GM21723 (cell line): Measurements from ENCODE around the gene FBXO27.
A peak's percentile ranks its signal among the peaks of the same experiment; 100 is the strongest.
"Not testable (repeated sequence)": the region's sequence is repeated elsewhere in the genome, so short reads cannot be mapped to it uniquely, and the experiment has no call there.

Experiments used
- ATAC-seq: cut with Tn5 transposase; IDR thresholded peaks from one replicate; pipeline ENCODE4 v1.9.1; 2021; ENCODE audit warnings: mild to moderate bottlenecking, moderate library complexity; ENCODE audit not compliant: unreplicated experiment

Gene FBXO27

DNA sequence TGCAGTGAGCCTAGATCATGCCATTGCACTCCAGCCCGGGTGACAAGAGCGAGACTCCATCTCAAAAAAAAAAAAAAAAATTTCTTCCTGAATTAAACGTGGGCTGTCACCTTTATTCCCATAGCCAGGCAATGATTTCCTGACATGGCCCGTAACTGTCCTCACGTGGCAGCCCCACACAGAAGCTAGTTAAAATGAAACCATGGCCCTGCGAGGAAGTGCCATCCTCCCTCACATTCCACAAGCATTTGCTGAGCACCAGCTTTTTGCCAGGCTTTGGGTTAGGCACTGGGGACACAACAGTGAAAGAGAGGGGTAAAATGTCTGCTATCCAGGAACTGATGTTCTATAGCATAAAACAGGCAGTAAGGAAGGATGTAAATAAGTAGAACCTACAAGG lies 13.2 kb upstream of the FBXO27 start:
- no peak for ATAC-seq

DNA sequence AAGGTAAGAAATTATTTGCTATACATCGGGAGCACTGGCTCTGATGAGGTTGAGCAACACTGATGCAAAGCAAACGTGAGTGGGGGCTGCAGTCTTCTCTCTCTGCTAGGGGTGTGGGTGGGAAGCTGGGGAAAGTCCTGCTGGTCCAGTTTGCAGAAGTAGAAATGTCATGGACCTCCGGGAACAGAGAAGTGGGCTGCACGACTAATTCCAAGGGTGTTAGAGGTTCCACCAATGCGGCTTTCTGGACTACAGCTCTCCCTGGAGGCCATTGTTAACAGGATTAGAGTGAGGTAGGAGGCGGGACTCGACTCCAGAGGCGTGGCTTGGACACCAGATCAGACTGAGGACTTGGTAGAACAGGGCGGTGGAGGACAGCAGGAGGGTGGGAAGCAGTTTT lies 5.7 kb upstream of the FBXO27 start:
- ATAC-seq: no peak

DNA sequence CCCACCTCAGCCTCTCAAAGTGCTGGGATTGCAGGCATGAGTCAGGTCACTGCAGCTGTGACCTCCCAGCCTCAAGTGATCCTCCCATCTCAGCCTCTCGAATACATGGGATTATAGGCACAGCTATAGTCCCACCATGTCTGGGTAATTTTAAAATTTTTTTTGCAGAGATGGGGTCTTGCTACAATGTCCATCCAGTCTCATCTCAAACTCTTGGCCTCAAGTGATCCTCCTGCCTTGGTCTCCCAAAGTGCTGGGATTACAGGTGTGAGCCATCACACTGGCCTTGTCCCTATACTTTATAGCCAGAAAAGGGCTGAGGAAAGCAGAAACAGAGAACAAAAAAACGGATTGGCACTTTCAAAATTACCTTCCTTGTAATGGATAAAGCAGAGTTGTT lies 4.8 kb upstream of the FBXO27 start:
- no peak for ATAC-seq

DNA sequence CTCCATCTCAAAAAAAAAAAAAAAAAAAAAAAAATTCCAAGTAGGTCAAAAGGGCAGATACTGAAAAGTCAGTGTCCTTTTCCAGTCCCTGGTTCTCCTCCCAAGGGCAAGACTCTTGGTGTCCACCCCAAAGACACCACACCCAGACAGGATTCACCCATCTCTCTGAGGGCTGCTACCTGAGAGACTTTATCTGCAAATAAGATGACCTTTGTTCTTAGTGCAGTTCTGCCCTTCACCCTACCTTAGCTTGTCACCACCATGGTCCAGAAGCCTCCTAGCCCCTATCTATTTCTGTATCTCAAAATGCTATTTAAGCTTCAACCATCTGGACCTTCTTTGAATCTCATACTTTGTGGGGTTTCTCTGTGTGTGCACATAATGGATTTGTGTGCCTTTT lies 4.2 kb upstream of the FBXO27 start:
- ATAC-seq: no peak

DNA sequence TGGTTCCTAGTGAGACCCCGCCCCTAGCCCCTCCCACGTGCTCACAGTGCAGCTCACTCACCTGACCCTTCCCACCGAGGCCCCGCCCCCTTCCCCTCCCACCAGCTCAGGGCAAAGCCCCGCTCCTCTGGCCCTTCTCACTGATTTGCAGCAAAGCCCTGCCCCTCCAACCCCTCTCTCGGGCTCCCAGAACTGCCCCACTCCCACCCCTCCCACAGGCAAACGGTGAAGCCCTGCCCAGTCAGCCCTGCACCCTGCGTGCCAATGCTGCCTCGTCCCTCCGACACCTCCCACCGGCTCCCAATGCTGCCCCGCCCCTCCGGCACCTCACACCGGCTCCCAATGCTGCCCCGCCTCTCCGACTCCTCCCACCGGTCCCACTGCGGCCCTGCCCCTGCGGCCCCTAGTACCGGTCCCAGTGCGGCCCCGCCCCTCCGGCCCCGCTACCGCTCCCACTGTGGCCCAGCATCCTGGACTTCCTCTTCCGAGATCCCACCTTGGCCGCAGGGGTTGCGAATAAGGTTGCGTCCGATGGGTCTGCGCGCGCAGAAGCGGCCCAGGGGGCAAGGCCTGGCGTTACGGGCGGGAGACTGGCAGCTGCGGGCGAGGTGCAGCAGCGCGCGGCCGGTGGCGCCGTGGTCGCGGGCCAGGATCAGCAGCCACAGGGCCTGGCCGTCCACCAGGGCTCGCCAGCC lies 834 bp downstream of the FBXO27 start:
- ATAC-seq: peak; percentile 72

DNA sequence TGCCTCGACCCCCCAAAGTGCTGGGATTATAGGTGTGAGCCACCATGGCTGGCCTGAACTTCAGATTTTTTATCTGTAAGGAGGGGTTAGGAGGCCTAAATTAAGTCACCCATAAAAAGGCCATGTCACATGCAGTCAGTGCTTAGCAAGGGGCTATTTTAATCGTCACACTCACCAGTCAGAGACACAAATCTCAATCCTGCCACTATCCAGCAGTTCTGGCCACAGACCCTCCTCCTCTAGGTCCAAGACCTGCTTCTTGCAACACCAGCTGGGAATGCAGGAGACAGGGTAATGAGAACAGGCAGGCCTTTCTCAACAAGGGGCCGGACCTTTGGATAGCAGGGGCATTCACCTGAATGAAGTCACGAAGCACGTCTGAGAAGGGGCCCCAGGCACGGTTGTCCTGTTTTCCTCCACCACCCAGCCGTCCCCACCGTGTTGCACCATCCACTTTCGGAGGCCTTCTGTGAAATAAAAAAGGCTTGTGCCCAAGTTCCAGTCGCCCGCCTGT lies 1.4 kb downstream of the FBXO27 start:
- no peak for ATAC-seq

DNA sequence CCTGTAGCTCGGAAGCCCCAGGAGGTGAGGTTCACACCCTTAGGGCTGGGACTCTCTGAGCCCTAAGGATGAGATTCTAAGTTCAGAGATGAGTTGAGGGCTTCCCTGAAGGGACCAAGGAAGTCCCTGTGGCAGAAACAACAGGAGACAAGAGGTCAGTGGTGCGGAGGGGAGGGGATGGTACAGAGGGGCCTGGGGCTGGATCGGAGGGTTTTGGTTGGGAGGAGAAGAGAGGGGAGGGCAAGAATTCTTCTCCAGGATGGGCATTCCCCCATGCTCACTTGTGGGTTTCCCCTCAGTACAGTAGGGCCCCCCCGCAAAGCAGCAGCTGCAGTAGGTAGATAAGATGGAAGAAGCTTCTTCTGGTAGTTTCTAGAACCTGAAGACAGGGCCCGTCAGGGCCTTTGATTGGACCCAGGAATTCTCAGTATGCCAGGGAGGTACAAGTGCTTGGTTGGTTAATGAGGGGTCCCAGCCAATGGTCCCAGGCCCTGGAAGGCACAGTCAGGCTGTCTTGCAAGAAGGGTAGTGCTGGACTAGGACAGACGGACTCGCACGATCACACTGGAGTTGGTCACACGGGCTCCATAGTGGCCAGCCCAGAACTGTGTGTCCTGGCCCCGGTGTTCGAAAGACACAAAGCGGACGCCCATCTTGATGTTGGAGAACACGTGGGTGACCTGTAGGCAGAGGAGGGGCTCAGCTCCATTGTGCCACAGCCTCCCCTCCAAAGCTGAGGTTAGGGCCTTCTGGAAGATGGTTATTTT lies 7.3 kb downstream of the FBXO27 start:
- ATAC-seq: no peak

DNA sequence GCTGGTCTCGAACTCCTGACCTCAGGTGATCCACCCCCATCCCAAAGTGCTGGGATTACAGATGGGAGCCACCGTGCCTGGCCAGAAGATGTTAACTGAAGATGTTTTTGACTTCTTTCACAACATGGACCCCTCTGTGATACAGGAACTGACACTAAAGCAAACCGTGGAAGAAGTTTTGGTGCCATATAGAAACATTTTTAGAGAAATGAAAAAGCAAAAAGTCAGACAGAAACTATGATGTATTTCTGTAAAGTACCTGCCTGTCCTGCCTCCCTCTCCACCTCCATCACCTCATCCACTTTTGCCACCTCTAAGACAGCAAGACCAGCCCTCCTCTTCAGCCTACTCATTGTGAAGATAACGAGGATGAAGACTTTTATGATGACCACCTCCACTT lies 11.3 kb downstream of the FBXO27 start:
- no peak for ATAC-seq

DNA sequence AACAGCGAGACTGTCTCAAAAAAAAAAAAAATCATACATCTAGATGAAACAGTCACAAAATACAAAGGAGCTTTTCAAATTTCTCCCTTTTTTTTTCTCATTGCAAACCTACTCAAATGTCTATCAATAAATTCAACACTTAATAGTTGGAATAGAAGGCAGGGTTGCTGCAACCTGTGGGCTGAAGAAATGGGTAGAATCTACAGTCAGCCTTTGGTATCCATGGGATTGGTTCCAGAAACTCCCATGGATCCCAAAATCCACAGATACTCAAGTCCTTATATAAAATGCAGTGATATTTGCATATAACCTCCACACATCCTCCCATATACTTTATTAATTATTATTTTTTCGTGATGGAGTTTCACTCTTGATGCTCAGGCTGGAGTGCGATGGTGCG lies 14.7 kb downstream of the FBXO27 start:
- ATAC-seq: no peak

DNA sequence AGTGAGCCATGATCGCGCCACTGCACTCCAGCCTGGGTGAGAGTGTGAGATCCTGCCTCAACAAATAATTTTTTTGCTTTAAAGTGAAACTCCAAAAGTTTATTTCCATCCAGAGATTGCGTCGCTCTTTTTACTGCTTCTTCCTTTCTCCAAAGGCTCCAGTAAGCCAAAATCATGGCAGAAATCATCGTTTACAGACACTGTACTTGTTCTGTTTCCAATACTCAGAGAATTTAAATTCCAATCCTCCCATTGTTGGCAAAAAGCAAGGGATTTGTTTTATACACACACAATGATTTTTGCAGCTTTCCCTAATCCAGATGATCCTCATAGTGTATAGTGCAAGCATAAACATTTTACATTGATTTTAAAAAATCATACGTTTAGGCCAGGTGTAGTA lies 15.3 kb downstream of the FBXO27 start:
- no peak for ATAC-seq

DNA sequence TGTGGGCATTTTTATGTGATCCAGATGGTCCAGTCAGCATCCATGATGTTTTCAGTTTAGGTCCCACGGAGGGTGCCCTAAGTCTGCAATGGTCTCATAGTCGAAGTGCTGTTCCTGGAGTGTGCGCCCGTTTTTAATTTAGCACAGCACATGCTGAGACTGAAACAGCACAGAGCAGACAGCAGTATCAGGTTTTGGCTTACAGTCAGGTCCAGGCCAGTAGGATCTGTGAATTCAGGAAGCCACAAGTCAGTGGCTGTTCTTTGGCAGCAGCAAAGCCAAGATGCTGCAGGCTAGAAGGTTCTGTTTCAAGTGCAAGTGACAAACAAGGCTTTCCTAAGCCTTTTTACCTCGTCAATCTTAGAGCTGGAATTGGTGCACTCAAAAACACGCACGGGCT lies 18.3 kb downstream of the FBXO27 start:
- ATAC-seq: no peak

DNA sequence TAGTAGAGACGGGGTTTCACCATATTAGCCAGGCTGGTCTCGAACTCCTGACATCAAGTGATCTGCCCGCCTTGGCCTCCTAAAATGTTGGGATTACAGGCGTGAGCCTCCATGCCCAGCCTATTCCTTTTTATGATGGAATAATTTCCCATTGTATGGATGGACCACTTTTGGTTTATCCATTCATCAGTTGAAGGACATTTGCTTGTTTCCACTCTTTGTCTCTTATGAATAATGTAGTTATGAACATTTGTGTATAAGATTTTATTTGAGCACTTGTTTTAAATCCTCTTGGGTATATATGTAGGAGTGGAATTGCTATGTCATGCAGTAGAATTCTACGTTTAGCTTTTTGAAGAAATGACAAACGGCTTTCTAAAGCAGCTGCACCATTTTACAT lies 23.3 kb downstream of the FBXO27 start:
- ATAC-seq: no peak

DNA sequence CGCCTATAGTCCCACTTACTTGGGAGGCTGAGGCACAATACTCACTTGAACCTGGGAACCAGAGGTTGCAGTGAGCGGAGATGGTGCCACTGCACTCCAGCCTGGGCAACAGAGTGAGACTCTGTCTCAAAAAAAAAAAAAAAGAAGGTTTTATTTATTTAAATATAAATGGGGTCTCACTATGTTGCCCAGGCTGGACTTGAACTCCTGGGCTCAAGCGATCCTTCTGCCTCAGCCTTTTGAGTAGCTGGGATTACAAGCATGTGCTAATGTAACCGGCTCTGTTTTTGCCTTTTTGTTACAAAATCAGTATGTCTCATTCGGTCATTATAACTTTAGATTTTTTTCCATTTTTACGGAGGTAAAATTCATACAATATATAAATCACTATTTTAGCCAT lies 24.2 kb downstream of the FBXO27 start:
- no peak for ATAC-seq

DNA sequence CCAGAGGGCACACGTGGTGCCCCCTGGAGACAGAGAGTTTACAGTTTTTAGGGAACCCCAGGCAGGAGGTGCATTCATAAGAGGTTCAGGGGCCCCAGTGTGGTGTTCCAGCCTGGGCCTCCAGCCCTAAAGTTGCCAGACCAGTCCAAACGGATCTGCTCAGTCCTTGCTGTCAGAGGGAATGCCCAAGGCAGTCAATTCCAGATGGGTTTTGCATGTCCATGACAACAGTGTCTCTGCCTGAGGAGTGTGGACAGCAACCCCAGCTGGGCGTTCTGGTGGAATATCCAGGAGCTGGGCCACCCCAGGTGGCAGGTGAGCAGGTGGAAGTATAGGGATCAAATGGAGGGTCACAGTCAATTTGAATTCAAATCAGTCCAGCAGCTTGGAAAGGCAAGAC lies 25.3 kb downstream of the FBXO27 start:
- ATAC-seq: no peak

DNA sequence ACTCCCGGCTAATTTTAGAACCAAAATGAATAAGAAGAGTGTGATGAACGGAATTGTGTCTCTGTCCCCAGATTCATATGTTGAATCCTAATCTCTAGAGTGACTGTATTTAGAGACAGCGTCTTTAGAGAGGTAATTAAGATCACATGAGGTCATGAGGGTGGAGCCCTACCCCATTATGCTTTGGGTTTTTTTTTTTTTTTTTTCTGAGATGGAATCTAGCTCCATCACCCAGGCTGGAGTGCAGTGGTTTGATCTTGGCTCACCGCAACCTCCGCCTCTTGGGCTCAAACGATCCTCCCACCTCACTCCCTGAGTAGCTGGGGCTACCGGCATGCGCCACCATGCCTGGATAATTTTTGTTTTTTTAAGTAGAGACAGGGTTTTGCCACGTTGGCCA lies 27.9 kb downstream of the FBXO27 start:
- ATAC-seq: no peak

DNA sequence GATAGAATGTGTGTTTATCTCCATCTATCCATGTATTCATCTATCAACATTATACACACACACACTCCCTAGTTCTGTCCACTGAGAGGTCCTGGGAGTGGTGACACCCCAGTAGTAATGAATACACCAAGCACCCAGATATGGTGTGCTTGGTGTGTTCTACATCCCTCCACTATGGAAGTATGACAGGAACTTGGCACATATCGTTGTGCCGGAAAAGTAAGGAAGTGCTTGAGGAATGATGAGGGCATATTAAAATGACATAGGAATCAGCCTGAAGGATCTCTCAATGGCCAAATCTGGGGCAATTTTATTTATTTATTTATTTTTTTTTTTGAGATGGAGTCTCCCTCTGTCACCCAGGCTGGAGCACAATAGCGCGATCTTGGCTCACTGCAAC lies 28.6 kb downstream of the FBXO27 start:
- no peak for ATAC-seq

DNA sequence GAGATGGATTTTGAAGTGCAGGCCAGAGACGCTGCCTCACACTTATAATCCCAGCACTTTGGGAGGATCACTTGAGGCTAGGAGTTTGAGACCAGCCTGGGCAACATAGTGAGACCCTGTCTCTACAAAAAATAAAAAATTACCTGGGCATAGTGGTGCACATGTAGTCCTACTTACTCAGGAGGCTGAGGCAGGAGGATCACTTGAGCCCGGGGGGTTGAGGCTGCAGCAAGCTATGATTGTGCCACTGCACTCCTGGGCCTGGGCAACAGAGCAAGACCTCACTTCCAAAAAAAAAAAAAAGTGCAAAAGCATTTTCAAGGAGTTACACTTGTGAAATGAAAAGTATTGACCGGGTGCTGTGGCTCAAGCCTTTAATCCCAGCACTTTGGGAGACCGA lies 29.2 kb downstream of the FBXO27 start:
- no peak for ATAC-seq

DNA sequence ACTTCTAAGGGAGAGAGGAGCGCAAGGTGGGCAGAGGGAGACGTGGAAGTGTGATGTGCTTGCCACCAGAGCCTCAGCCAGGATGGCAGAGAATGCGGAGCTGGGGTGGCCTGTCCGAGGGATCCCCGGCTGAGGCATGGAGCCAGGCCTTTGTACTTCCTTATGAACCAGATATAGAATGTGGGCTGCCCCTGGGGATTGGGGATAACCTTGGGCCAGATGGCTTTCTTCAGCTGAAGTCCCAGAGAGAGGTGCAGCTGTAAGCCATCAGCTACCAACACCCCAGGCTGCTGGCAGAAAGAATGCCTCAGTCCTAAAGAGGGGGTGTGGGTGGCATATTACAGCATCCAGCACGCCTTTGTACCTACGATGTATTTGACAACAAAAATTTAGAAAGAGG lies 31.3 kb downstream of the FBXO27 start:
- no peak for ATAC-seq

DNA sequence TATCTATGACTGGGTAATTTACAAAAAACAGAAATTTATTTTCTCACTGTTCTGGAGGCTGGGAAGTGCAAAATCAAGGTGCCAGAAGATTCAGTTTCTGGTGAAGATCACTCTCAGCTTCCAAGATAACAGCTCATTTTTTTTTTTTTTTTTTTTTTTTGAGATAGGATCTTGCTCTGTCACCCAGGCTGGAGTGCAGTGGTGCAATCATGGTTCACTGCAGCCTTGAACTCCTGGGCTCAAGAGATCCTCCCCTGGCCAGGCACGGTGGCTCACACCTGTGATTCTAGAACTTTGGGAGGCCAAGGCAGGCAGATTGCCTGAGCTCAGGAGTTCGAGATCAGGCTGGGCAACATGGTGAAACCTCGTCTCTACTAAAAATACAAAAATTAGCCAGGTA lies 34.8 kb downstream of the FBXO27 start:
- ATAC-seq: not testable (repeated sequence)

DNA sequence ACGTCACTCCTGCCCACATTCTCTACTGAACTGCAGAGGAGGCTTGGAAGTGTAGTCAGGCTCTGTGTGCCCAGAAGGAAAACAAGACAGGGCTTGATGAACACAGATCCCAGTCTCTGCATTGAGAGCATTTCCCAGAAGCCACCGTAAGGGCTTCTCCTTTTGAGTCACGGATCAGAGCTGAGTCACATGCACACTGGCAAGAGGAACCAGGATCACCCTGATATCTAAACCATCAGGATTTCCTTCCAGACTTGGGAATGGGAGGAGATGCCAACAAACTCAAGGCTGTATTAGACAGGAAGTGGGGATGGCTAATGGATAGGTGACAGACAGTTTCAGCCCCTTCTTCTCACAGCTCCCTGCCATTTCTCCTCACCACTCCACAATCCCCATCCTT lies 39.1 kb downstream of the FBXO27 start:
- no peak for ATAC-seq

DNA sequence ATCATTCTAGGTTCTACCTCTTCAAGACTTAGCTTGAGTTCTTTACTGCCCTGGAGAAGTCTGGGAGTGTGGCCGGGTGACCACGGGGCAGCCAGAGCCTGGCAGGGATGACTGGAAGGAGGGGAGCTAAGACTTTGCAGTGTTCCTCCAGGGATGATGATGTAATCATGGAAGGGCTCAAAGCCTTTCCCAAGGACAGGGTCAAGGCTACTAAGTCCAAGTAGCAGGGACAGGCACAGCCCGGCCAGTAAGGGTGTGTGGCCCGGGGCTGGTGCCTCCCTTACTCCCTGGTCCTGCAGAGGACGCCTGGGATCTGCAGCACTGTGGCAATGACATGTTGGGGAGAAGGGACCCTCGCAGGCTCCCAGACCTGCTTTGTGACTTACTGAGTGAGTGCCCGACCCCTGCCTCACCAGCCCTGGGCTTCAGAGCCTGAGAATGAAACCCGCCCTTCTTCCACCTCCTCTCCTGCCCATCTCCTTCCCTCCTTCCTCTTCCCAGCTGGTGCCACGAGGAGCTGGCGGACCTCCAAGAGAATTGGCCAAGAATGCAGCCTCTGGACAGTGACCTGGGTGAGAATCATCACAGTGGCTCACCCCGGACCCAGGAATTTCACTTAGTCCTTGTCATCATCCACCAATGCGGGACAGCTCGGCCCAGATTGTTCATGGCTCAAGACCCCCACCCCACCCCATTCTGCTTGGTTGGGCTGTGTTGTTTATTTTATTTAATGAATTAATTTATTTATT lies 41.2 kb downstream of the FBXO27 start:
- ATAC-seq: no peak

DNA sequence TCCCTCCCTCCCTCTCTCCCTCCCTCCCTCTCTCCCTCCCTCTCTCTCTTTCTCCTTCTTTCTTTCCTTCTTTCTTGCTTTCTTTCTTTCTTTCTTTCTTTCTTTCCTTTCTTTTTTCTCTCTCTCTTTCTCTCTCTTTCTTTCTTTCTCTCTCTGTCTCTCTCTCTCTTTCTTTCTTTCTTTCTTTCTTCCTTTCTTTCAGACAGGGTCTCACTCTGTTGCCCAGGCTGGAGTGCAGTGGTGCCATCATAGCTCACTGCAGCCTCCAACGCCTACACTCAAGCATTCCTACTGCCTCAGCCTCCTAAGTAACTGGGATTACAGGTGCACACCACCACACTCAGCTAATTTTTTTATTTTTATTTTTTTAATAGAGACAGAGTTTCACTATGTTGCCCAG lies 42.7 kb downstream of the FBXO27 start:
- not testable (repeated sequence) for ATAC-seq
